Measurements from ENCODE around the gene IGFN1.
"Not testable (repeated sequence)": the region's sequence is repeated elsewhere in the genome, so short reads cannot be mapped to it uniquely, and the experiment has no call there.

IGFN1 gene

DNA sequence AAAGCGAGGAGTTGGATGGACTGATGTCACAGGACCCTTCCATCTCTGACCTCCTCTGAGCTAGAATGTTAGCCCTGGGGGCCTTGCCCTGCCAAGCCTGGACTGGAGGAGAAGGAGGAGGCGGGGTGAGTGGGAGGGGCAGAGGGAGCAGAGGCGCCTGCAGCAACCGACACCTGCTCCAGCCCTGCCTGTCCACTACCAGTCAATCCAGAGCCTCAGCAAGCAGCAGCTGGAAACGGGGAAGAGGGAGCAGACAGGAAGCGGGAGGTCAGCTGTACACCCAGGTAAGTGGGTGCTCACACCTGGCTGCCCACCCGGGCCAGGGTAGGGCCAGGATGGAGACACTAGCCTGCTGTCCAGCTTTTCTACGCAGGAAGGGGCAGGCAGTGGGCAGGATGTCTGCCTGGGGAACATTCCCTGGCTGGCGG, at the start of gene IGFN1:
Gene IGFN1 (plus strand): TSS at position 201 of the 428 bp plus-strand sequence. CDS start 2,470 bp downstream, outside the sequence.
- DNase-seq, result no peak

DNA sequence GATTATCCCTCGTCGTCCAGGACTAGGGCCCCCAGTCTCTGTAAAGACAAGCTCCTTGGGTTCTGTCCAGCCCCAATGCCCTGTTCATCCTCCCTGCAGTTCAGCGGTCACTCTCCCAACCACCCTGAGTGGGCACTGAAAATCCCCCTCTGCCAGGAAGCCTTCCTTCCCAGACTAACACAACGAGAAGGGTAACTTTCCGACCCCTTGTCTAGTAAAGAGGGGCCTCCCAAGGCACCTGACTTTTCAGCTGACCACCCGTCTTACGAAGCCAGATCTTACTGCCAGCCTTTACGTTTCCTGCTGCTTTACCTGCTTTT, 49.7 kb upstream of the IGFN1 start:
- no peak for DNase-seq

DNA sequence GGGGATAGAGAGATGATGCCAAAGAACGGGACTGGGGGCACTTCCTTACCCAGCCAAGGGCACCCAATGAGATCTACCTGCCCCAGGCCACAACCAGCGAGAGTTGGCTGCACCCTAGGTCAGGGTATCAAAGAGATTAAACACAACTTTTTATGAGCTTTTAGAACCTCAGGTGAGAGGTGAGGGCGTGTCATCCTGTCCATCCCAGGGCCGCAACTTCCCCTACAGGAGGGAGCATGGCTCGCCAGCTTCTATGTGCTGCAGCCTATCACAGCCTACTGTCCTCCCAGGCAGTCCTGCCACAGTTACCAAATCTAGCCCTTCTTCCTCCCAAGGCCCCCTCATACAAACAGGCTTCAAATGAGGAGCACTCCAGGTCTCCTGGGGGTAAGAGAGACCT, 49.2 kb upstream of the IGFN1 start:
- no peak for DNase-seq

DNA sequence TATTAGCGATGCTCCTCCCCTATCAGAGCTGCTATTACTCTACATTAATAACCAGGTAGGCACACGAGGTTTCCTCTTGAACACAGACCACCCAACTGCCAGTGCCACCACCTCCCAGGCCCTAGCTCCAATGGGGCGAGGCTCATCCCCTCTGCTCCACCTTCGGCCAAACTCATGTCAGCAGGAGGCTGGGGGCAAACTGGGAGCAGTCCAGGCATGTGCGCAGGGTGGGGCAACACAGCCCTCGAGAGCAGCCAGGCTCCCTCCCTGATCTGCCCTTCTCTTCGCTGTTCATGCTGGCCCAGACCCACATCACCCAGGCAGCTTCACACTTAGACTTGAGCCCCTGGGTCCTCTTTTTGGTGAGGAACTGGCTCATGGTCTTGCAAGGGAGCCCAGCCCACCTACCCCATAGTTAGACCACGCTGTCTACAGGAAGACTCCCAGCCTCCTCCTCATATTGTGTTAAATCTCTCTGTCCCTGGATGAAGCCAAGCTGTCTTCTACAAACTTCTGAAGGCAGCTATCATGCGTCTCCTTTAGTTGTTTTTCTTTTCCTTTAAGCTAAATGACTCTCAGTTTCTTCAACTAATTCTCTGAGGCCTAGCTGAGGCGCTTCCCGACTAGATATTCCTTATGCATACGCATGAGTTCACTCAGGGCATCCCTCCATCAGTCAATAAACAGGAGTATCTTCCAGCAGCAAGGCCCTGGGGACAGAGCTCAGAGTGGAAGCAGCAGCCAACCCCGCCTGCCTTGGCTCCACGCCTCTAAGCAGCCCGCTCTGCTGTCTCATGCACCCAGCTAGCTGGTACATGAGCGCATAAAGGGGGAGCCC, 48.4 kb upstream of the IGFN1 start:
- DNase-seq, result no peak

DNA sequence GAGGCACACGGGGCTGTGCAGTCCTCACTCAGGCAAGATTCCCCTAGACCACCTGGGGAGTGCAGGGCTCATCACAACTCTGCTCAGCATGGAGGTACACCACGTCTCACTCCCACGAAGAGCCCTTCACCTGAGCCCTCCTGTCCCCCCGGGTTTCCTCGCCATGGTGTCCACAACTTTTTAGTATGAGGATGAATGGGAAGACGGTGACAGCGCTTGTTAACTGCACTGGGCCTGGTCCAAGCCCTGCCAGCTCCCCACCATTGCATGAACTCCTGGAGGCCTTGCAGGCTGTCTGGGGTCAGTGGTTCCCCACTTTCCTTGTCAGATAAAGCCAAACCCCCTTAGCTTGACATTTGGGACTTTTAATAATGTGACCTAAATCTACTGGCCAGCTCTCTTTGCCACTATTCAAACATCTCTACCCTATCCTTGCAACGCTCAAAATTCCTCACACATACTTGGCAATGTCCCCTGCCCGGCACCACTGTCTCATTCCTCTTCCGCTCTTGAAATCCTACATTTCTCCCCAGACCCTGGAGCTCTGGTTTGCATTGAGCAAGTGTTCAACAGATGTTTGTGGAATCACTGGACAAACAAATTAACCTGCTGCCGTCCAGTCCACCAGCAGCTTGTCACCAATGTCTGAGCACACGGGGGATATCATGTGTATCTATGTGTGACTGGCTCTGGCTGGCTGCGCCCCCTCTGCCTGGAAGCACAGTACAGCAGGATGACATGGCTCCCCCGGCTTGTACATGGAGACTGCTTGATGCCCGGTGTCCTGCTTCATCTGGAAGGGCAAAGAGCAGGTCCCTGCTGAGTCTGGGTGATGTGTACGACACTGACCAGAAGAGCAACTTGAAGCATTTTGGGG, 47.5 kb upstream of the IGFN1 start:
- DNase-seq, result no peak

DNA sequence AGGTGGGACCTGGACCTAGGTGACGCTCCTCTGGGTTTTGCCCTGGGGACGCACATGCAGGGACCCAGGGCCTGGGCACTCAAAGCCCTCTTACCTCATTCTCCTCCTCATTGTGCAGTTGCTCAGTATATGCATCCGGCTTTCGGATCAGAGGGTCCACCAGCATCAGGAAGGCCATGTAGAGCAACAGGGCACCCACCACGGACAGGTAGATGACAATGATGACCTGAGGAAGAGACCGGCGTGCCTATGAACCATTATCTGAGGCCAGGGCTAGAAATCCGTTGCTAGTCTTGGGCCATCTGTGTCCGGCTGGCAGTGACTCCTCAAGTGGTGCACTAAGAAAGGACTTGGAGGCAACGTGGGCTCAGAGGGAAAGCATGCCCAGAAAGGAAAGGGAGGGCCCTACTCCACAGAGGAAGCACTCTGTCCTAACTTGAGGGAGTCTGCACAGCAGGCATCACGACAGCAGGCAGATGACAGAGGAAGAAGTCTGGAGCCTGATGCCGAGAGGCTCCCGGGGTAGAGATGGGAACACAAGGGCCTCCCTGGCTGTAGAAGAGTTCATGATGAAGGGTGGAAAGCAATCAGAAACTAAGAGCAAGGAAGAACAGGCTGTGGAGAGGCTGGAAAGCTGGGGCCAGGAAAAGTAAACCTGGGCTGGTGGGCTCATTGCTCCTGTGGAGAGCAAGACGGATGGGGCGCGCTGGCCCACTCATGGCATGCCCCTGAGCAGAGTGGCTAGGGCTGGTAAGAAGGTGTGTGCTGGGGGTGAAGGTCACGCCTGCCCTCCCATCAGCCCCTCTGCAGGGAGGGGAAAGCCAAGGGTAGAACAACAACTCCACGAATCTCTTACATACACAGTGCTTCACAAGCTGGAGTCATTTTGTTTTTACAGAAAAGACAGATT, 46.6 kb upstream of the IGFN1 start:
- no peak for DNase-seq

DNA sequence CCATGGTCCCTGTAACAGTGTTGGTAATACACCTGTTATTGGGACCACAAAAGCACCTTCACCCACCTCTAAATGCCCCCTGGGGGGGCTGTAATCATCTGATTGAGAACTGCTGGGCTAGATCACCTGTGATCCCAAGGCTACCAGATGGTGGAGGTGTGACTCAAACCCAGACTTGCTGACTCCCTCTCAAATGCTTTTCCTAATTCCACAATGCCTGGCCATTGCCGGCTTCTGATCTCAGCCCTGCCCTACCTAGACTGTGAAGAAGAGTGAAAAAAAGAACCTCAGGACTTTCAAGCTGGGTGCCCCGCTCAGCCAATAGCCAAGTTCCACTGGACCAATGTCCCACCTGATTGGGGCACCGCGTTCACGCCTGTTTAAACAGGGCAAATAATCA, 45.9 kb upstream of the IGFN1 start:
- no peak for DNase-seq

DNA sequence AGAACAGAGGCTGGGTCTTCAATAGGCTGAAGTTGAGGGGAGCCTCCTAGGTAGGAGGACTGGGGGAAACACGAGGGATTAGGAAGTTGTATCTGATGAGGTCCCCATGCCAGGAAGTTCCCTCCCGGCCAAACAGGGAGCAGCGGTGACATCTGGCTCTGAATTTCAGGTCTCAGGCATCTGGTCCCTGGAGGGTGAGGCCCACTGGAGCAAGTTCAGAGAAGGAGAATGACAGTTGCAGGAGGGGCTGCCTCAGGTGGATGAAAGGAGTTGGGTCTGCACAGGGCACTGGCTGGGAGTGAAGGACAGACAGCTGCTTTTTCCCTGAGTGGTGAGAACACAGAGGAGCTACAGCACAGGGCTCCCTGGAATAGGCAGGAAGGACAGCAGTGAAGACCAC, 45.5 kb upstream of the IGFN1 start:
- DNase-seq, result no peak

DNA sequence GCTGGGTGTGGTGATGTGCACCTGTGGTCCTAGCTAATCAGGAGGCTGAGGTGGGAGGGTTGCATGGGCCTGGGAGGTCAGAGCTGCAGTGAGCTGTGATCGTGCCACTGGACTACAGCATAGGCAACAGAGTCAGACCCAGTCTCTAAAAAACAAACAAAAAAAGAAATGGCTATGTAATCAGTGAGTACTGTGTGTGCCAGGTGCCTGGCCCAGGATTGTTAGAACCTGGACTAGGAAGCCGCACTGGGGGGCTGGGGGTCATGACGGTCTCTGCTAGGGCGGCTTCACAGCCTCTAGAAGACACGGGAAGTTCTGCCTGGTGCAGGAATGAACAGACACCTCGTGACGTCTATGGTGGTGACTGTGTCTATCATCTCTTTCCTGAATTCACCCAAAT, 44.8 kb upstream of the IGFN1 start:
- DNase-seq, result no peak

DNA sequence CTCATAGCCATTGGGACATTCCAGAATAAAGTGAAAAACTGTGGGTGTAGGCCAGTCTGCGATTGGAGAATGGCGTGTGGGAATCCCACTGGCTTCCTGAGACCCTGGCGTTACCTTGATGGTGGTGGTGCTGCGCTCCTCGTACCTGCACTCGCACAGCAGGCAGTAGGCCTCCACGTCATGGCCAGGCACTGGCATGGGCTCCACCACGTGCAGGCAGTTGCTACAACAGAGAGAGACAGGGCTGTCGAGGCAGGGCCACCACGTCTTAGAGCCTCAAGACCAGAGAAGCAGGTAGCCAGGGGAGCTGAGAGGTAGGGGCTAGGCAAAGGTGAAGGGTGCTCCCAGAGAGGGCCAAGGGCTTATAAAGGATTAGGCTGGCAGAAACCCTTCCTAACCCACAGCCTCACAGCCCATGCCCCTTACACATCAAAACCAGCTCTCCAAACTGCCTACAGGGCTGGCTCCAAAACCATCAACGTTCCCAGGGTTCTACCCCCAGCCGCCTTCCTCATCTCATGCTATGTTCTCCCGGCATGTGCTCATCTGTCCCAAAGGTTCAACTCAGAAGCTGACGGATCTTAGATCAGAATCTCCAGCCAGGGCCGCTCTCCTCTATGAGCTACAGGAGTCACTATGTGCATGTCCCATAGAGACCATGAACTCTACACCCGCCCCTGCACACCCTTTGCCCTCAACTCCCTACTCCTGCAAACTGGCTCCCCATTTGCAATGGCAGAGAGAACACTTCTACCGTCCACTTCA, 43.8 kb upstream of the IGFN1 start:
- DNase-seq, result no peak

DNA sequence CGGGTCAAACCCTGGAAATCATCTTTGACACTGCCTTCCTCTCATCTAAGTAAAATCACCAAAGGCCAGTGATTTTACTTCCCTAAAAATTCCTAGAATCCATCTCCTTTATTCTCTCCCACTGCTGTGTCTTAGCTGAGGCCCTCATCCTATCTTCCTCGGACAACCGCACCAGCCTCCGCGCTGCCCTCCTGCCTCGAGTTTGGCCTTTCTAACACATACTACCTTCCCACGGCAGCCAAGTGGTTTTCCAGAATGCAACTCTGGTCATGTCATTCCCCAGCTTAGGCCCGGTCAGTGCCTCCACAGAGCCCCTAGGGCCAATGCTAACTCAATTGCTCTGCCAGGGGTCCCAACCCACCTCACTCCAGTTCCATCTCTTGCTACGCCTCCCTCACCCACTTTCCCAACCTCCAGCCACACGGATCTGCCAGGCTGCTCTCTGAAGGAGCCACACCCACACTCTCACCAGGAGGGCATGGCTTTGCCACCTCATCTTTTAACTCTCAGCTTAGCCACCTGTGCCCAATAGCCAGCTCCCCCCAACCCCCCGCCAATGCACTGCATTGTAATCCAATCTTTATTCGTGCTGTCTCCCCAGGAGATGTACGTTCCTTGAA, 43.1 kb upstream of the IGFN1 start:
- no peak for DNase-seq

DNA sequence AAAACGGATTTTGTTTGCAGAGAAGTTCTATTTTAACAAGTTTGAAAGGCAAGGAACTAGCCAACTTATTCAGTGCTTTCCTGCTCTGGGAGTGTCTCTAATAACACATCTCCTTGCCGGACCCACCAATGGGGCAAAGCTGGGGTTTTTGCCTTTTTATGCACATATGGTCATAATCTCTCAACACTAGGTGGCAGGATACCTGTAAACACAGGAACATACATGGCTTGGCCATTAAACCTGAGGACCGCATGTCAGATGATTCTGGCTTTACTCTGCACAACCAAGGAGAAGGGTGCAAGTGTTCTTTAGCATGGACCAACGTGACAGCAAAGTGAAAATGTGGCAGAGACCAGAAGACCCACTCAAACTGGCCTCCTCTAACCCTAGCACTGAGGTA, 41.2 kb upstream of the IGFN1 start:
- DNase-seq, result peak; percentile 42

DNA sequence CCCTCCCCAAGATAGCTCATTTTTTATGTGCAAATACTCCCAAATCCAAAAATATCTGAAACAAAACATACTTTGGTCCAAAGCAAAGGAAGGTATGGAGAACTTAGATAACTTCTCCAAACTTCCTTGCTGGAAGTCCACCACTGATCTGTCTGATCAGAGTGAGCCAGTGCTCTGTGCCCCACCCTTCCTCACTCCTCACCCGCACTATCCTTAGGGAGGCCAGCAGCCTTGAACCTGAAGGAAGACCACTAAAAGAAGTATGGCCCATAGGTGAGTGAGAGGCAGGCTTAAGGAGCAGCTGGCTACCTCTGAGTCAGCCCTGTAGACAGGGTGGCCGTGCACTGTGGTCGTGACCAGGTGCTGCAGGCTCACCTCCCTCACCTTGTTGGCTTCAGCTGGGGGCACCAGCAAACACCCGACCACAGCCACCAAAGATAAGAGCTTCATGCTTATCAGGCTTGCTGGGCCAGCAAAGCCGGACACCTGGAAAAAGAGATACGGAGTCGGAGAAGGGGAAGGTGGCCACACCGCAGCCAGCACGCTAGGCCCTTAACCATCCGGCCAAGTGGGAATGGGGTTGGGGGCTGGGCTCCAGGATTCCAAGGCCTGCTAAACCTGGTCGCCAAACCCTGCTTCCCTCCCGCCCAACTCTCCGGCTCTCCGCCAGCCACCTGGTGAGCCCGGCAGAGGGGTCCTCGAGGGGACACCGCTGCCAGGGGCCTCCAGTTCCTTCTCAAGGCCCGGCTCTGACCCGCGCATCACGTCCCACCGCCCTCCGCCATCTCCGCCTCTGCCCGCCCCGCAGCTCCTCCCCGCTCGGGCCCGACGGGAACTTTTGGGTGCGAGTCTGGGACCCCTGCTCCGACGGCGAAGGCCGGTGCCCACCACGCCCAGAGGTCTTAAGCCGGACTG, 36.9 kb upstream of the IGFN1 start:
- DNase-seq, result no peak

DNA sequence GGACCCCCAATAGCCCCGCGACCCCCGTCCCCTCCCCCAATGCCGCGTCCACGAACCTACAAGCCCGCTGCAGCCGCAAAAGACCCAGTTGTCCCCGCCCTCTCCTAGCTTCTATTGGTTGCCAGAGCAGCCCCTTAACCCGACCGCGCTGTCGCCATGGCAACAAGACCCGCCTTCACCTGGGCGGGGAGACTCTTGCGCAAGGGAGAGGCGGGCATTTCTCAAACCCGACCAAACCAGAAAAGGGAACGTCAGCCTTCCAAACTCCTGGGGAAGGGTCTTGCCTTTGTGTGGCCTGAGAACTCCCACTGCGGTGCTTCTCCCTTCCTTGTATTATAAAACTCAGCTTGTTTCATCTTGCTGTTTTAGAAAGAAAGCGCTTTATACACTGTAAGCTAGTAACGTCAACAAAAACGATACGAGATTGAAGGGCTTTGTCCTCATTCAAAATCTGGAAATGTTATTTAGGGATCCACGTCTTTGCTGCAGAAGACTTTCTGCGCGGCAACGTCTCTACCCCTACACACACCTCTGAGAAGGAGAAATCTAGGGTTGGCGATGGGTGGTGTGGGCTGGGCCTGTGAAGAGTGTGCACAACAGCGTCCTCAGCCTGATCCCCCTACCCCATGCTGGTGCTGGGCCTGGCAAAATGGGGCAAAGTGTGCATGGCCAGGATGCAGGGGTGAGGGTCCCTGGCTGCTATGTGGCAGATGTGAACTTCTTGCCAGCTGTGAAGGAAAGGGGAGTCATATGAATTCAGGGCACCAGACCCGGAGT, 36.0 kb upstream of the IGFN1 start, which contains the start of gene TMEM9:
Gene TMEM9 (minus strand): TSS at position 86 of the 777 bp plus-strand sequence. CDS start 551 bp downstream, outside the sequence.
- peak; percentile 97 for DNase-seq

DNA sequence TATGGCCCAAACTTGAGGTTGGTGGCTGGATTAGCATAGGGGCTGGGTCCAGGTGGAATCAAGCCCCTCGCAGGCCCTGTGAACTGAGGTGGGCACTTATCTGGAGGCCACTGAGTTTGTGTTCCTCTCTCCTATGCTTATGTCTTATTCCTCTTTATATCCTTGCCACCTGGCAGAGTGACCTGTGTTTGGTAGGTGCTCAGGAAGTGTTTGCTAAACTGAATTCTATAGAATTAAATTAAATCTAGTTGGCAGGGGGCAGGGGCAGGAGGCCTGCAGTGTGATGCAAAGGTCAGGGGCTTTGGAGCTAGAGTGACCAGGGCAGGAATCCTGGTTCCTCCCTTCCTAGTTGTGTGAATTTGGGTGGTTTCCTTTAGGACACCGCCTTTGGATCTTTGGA, 35.3 kb upstream of the IGFN1 start:
- DNase-seq, result no peak

DNA sequence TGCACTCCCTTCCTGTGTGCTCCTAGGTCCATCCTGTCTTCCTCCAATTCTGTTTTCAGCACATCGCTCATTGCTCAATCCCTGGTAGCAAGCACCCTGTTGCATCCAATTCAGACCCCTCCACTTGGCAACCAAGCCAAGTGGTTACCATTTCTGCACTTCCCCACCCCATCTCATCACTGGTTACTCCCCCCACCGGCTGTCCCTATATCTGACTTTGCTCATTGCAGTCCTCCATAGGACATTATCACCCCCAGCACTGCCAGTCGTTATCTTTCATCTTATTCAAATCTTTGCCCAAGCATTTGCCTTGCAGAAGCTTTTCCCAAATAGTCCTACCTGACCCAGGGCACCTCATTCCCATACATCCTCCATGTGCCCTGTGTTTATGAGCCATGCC, 34.3 kb upstream of the IGFN1 start:
- DNase-seq, result no peak

DNA sequence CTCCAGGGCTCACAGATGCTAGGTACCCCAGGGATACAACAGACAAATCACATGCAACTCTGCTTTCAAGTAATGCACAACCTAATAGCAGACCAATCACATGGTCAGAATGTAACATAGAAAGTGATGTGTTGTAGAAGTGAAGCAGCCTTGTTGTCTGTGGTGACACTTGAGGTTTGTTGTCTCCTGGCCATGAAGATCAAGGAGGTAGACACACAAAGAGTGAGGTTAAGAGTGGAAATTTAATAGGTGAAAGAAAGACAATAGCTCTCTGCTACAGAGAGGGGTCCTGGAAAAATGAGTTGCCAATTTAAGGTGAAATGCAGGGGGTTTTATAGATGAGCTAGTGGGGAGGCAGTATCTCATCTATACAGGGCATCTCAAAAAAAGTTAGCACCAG, 33.8 kb upstream of the IGFN1 start:
- no peak for DNase-seq

DNA sequence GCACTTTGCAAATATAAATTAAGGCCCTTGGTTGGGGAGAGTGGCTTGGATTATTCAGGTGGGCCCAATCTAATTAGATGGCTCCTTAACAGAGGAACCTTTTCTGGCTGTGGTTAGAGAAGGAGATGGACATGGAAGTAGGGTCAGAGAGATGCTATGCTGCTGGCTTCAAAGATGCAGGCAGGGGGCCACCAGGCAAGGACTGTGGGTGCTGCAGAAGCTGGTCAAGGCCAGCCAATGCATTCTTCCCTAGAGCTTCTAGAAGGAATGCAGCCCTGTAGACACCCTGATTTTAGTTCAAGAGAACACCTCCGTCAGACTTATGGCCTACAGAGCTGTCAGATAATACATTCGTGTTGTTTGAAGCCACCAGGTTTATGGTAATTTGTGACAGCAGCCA, 32.7 kb upstream of the IGFN1 start:
- no peak for DNase-seq

DNA sequence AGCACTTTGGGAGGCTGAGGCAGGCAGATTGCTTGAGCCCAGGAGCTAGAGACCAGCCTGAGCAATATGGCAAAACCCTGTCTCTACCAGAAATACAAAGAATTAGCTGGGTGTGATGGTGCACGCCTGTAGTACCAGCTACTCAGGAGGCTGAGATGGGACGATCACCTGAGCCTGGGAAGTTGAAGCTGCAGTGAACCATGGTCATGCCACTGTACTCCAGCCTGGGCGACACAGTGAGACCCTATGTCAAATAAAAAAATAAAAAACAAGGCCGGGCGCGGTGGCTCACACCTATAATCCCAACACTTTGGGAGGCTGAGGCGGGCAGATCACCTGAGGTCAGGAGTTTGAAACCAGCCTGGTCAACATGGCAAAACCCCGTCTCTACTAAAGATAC, 27.6 kb upstream of the IGFN1 start:
- DNase-seq, result not testable (repeated sequence)

DNA sequence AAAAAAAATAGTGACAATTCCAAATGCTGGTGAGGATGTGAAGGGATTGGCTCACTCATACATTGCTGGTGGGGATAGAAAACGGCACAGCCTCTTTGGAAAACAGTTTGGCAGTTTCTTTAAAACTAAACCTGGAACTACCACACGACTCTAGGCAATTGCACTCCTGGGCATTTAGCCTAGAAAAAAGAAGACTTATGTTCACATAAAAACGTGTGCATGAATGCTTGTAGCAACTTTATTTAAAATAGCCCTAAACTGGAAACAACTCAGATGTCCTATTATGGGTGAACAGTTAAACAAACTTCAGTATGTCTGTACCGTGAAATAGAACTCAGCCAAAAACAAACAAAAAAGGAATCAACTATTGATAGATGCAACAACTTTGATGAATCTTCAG, 26.9 kb upstream of the IGFN1 start:
- no peak for DNase-seq
